ENCODE measurements around the gene NUP93.
"Not testable (repeated sequence)": the region's sequence is repeated elsewhere in the genome, so short reads cannot be mapped to it uniquely, and the experiment has no call there.

Gene NUP93

DNA sequence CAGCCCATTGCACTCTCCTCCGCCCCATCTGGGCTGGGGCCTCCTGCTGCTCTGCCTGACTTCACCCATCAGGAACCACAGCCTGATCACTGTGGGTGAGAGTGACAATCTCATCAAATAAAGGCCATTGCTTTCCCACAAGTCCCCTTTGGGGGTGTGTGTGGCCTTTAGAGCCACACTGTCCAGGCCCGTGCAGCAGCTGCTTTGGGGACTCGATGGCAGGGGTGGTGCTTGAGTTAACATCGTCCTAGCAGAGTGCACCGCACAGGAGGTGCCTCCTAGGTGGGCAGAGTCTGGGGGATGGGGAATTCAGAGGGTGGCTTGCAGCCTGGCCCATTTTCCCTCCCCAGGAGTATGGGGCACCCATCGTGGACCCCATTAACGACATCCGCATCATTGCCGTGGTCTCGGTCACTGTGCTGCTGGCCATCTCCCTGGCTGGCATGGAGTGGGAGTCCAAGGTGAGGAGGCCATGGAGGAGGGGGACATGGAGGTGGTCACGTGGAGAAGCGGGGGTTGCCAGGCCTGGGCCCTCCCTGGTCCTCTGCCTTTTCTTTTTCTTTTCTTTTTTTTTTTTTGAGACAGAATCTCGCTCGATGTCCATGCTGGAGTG lies 140.5 kb downstream of the NUP93 start:
- DNase-seq (ENCODE audit: low read depth in 2 of 2) = no peak

- no peak for DNase-seq (ENCODE audit: low read depth in 2 of 2)
Measured at GRCh38 chr16:56871172-56871593, 141.3 kb downstream of the NUP93 start.

DNA sequence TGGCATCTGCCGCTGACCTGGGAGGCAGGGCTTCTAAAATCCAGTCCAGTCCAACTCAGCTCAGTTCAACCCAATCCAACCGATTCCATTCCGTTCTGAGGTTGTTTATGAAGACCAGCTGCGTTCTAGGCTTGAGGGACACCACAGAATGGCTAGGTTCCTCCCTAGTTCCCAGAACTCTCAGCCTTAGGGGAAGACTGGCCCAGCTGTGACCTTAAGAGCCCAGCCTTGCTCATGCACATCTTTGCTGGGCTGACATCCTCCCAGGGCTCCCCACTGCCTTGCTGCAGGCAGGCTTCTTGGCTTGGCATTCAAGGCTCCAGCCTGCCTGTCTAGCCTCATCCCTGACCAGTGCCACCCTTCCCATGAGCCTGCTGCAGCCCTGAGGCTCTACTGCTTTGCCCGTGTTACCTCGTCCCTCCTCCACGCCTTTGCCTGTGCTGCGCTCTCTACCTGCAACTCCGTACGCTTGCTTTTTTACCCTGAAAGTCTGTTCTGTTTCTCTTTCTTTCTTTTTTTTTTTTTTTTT lies 143.0 kb downstream of the NUP93 start:
- no peak for DNase-seq (ENCODE audit: low read depth in 2 of 2)

DNA sequence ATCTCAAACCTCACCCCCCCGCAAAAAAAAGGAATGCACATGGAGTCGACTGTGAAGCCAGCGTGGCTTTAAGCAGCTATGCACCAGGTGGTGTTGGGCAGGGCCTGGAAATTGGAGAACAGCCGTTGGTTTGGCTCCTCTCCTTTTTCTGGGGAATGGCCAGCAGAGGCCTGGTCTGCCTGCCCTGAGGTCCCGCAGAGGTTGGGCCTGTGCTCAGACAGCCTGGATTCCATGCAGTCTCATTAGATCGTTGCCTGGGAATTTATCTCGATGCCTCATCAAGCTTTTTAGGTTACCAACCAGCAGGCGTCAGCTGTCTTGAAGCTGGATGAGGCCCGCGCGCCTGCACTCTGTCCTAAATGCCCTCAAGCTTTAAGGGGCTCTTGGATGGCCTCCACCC lies 144.9 kb downstream of the NUP93 start:
- DNase-seq (ENCODE audit: low read depth in 2 of 2) = no peak

GRCh38 chr16:56876048-56876447 lies 146.1 kb downstream of the NUP93 start:
- no peak for DNase-seq (ENCODE audit: low read depth in 2 of 2)

GRCh38 chr16:56877486-56878182 lies 147.7 kb downstream of the NUP93 start:
- DNase-seq (ENCODE audit: low read depth in 2 of 2) = no peak

DNA sequence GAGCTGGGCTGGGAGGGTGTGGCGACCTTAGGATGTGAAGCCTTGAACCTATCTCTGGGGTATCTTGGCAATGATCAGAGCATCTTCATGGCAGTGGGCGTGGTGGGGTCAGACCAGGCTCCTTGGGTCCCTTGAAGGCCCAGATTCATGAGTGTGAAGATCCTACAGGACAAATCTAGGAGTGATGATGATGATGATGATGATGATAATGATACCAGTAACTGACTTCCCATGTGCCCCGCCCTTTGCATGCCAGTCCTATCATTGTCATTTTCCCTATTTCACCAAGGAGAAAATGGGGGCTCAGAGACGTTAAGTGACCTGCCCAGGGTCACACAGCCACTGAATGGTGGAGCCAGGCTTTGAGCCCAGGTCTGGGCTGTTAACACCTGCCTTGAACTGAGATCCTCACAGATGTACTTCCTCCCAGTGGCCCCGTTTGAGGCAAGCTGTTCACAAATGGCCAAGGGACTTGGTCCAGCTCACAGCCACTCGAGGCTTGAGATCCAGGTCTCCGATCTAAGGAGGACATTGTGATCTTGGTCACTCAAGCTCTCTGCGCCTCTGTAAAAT lies 148.4 kb downstream of the NUP93 start:
- no peak for DNase-seq (ENCODE audit: low read depth in 2 of 2)

DNA sequence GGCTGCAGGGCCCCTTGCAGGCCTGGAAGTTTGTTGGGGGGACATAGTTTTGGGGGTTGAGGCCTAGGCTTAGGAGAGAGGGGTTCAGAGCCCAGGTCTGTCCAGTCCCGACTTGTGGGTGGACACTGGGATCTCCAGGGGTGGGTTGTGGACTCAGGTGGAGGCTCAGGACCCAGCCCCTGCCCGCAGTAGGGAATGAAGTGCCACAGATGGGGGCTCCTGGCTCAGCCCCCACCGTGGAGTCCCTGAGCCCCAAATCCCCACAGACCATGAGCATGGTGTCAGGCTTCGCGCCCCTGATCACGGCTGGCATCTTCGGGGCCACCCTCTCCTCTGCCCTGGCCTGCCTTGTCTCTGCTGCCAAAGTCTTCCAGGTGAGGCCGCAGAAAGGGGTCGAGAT lies 149.3 kb downstream of the NUP93 start:
- no peak for DNase-seq (ENCODE audit: low read depth in 2 of 2)

DNA sequence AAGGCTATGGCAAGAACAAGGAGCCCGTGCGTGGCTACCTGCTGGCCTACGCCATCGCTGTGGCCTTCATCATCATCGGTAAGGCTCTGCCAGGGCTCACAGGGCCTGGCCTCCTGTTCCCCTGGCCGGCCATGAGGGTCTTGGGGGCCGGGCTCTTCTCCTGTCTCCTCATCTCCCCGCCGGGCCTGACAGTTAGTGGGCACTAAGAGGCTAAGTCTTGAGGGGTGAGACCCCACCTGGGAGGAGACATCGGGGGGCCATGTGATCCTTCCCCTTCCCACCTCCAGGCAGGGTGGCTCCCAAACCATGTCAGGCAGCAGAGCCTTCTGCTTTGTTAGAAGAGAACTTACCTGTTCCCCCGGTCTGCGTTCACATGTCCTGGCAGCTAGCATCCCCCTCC lies 150.2 kb downstream of the NUP93 start:
- no peak for DNase-seq (ENCODE audit: low read depth in 2 of 2)

DNA sequence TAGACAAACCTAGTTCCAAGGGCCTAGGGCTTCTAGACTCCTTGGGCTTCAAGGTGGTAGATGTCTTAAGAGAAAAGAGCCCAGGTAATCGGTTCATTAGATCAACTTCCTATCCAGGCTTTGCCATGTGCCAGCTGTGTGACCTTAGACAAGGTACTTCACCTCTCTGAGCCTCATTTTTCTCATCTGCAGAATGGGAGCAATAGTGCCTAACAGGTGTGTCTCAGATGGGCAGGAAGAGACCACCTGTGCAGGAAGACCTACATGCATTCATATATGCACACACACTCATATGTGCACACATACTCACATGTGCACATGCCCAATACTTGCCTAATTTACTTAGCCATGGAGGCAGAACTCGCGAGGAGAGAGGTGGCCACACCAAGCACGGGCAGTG lies 150.8 kb downstream of the NUP93 start:
- no peak for DNase-seq (ENCODE audit: low read depth in 2 of 2)

DNA sequence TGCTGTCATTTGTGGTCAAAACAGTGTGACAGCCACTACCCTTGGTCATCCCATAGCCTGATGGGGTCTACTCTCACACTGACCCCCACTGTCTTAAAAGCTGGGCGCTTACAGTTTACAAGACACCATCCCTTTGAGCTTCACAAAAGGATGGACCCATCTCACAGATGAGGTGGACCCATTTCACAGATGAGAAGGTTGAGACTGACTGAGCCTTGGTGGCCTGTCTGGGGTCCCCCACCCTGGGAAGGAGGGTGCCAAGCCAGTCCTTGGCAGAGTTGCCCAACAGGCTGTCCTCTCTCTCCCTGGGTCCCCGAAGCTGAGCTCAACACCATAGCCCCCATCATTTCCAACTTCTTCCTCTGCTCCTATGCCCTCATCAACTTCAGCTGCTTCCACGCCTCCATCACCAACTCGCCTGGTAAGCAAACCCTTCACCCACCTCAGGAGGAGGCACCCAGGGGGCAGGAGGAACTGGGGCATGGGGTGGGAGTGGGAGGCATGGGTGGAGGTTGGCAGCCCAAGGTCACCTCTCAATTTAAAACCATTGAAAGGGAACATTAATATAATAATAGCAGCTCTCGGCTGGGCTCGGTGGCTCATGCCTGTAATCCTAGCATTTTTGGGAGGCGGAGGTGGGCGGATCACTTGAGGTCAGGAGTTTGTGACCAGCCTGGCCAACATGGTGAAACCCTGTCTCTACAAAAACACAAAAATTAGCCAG lies 152.3 kb downstream of the NUP93 start:
- DNase-seq (ENCODE audit: low read depth in 2 of 2) = no peak

DNA sequence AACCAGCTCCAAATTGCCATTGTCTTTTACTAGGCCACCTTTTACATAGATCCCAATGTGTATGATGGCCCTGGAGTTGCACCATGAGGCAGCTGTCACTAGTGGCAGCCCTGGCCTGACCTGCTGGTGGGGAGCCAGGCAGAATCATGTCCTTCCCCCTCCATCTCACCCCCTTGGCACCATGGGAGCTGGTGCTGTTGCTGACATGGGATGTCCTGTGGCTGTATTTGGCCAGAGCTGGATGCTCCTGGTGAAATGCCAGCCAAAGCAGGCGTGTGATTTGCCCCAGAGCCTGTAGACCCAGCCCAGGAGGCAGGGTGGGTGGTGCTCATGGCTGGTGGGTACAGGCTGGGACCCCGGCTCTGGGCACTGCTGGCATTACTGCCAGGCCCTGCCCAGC lies 153.7 kb downstream of the NUP93 start:
- DNase-seq (ENCODE audit: low read depth in 2 of 2) = no peak

DNA sequence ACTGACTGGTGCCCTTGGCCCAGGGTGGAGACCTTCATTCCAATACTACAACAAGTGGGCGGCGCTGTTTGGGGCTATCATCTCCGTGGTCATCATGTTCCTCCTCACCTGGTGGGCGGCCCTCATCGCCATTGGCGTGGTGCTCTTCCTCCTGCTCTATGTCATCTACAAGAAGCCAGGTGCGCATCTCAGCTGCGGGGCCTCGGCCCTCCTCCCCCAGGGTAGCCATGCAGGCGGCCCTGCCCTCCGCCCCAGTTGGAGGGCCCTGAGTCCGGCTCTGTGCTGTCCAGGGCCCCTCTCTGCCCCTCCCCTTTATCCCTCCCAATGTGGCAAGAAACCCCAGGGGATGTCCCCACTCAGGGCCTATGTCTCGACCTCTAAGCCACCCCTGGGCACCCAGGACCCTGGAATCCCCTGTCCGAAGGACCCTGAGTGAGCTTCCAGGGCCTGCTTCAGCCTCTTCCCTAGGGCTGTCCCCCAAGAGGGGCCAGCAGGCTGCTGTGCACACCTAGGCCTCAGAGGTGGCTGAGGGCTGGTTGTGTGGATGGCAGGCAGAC lies 154.2 kb downstream of the NUP93 start:
- DNase-seq (ENCODE audit: low read depth in 2 of 2) = no peak

- DNase-seq (ENCODE audit: low read depth in 2 of 2) = not testable (repeated sequence)
Measured at GRCh38 chr16:56884929-56885328, 155.0 kb downstream of the NUP93 start.

- DNase-seq (ENCODE audit: low read depth in 2 of 2) = no peak
Measured at GRCh38 chr16:56885446-56886162, 155.7 kb downstream of the NUP93 start.

DNA sequence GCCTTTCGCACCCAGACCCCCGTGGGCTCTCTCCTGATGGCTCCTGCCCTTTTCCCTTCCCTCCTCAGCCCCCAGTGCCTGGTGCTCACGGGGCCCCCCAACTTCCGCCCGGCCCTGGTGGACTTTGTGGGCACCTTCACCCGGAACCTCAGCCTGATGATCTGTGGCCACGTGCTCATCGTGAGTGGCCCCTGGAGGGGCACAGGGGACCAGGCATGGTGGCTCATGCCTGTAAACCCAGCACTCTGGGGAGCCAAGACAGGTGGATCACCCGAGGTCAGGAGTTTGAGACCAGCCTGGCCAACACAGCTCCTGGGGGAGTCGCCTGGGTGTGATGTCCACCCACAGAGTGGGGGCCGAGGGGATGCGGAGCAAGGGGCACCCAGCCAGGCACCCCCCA lies 156.4 kb downstream of the NUP93 start:
- no peak for DNase-seq (ENCODE audit: low read depth in 2 of 2)

- no peak for DNase-seq (ENCODE audit: low read depth in 2 of 2)
Measured at GRCh38 chr16:56886826-56887225, 156.9 kb downstream of the NUP93 start.

DNA sequence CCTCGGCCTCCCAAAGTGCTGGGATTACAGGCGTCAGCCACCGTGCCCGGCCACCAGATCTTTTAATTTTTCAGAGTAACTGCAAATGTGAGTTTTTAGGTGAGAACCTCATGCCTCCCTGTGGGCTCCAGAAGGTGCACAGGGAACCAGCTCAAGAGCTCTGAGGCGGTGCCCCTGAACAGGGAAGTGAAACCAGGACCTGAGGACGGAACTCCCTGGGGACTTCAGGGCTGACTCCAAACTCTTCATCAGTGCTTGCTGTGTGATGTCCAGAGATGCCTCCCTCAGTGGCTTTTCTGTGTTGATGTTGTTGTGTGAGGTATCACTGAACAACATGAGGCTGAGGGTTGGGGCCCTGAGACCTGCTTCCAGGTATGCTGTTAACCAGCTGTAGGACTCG lies 158.9 kb downstream of the NUP93 start:
- DNase-seq (ENCODE audit: low read depth in 2 of 2) = no peak

DNA sequence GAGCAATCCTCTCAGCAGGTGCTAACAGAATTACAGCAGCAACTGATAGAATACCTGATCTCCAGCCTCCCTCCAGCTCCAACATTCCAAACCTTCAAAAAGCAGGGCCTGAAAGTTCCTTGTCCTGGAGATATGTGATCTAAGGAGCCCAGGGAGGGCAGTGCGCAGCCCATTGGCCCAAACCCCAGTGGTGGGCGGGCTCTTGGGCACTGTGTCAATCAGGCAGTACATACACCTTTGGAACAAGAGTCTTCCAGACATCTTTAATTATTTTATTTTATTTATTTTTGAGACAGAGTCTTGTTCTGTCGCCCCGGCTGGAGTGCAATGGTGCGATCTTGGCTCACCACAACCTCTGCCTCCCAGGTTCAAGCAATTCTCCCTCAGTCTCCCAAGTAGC lies 159.3 kb downstream of the NUP93 start:
- DNase-seq (ENCODE audit: low read depth in 2 of 2) = no peak

DNA sequence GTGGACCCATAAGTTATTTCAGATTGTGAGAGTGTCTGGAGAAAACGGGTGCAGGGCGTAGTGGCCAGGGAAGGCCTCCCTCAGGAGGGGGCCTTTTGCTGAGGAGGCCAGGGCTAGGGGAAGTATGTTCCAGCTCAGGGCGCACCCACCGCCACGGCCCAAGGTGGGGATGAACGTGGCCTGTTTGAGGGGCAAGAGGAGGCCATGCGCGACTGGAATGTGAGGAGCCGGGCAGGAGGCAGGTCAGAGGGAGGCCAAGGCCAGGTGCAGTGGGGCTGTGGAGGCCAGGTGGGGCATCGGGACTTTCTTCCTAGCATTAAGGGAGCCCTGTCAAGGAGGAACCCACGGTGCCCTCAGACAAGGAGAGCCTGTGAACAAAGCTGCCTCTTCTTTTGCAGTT lies 161.8 kb downstream of the NUP93 start:
- DNase-seq (ENCODE audit: low read depth in 2 of 2) = no peak

GRCh38 chr16:56892705-56893104 lies 162.8 kb downstream of the NUP93 start:
- DNase-seq (ENCODE audit: low read depth in 2 of 2) = no peak
